ENCODE data around the gene LAX1.

DNA sequence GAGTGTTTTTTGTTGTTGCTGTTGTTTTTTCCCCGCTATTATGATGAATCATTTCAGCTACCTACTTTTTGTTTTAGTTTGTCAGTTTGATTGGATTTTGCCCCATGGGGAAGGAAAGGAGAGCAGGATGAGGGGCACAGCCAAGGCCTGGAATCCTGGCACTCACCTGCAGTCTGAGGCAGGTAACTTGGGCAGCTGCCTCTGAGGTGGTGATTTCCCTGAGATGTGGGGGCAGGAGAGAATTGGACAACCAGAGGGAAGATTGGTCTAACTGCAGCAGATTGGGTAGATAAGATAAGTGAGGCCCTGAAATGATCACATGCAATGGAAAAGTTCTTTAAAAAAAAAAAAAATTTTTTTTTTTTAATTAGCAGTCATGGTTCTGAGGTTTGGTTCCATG lies 1.5 kb upstream of the LAX1 start:
- no peak for TF ChIP-seq EZH2 (IDR thresholded peaks at IDR 0.05; ENCODE audit: borderline replicate concordance)
- TF ChIP-seq, protein P1, sequence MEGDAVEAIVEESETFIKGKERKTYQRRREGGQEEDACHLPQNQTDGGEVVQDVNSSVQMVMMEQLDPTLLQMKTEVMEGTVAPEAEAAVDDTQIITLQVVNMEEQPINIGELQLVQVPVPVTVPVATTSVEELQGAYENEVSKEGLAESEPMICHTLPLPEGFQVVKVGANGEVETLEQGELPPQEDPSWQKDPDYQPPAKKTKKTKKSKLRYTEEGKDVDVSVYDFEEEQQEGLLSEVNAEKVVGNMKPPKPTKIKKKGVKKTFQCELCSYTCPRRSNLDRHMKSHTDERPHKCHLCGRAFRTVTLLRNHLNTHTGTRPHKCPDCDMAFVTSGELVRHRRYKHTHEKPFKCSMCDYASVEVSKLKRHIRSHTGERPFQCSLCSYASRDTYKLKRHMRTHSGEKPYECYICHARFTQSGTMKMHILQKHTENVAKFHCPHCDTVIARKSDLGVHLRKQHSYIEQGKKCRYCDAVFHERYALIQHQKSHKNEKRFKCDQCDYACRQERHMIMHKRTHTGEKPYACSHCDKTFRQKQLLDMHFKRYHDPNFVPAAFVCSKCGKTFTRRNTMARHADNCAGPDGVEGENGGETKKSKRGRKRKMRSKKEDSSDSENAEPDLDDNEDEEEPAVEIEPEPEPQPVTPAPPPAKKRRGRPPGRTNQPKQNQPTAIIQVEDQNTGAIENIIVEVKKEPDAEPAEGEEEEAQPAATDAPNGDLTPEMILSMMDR (IDR thresholded peaks at IDR 0.05; ENCODE audit: poor library complexity) = no peak
- TF ChIP-seq EZH2phosphoT487 (IDR thresholded peaks at IDR 0.05; ENCODE audit: low read depth, severe bottlenecking, unreplicated experiment) = no peak

Data from hepatocyte (in vitro differentiated cells).